ENCODE data around the gene JAKMIP2.
"Not testable (repeated sequence)": the region's sequence is repeated elsewhere in the genome, so short reads cannot be mapped to it uniquely, and the experiment has no call there.

The JAKMIP2 gene

GRCh38 chr5:147586221-147586620 lies 196.3 kb downstream of the JAKMIP2 start:
- DNase-seq, result no peak

GRCh38 chr5:147582272-147582671 lies 200.3 kb downstream of the JAKMIP2 start:
- DNase-seq, result not testable (repeated sequence)

GRCh38 chr5:147580418-147580817 lies 202.1 kb downstream of the JAKMIP2 start:
- DNase-seq, result not testable (repeated sequence)

GRCh38 chr5:147578228-147579024 lies 204.1 kb downstream of the JAKMIP2 start:
- no peak for DNase-seq

- no peak for DNase-seq
These were observed 205.6 kb downstream of the JAKMIP2 start for GRCh38 chr5:147576646-147577535.

GRCh38 chr5:147575598-147575997 lies 206.9 kb downstream of the JAKMIP2 start:
- DNase-seq, result no peak

- DNase-seq, result no peak
These were observed 209.3 kb downstream of the JAKMIP2 start for GRCh38 chr5:147573211-147573610.

GRCh38 chr5:147568710-147569406 lies 213.7 kb downstream of the JAKMIP2 start:
- no peak for DNase-seq

GRCh38 chr5:147567917-147568598 lies 214.5 kb downstream of the JAKMIP2 start:
- DNase-seq, result no peak

- no peak for DNase-seq
These were observed 217.0 kb downstream of the JAKMIP2 start for GRCh38 chr5:147565524-147565923.

- DNase-seq, result no peak
These were observed 218.4 kb downstream of the JAKMIP2 start for GRCh38 chr5:147564124-147564486.

GRCh38 chr5:147563466-147564123 lies 218.9 kb downstream of the JAKMIP2 start:
- no peak for DNase-seq

- no peak for DNase-seq
These were observed 221.1 kb downstream of the JAKMIP2 start for GRCh38 chr5:147561435-147561834.

- no peak for DNase-seq
These were observed 221.7 kb downstream of the JAKMIP2 start for GRCh38 chr5:147560718-147561331.

GRCh38 chr5:147559749-147560148 lies 222.8 kb downstream of the JAKMIP2 start:
- no peak for DNase-seq

GRCh38 chr5:147558826-147559225 lies 223.7 kb downstream of the JAKMIP2 start:
- peak; percentile 32 for DNase-seq

- no peak for DNase-seq
These were observed 224.4 kb downstream of the JAKMIP2 start for GRCh38 chr5:147557876-147558745.

GRCh38 chr5:147555176-147555575 lies 227.4 kb downstream of the JAKMIP2 start:
- DNase-seq, result no peak

- no peak for DNase-seq
These were observed 228.2 kb downstream of the JAKMIP2 start for GRCh38 chr5:147554261-147554817.

- DNase-seq, result not testable (repeated sequence)
These were observed 228.7 kb downstream of the JAKMIP2 start for GRCh38 chr5:147553817-147554216.

All from DMS153 (cell line).